ENCODE measurements around the gene SPRR5. TPM values are rescaled to one million over a fixed set of nuclear protein-coding genes. Genes with fewer than 3 reads are reported as not detected.
A peak's percentile ranks its signal among the peaks of the same experiment; 100 is the strongest.

Gene SPRR5
- total RNA-seq, 1 donor from 2014 or later, result not detected

DNA sequence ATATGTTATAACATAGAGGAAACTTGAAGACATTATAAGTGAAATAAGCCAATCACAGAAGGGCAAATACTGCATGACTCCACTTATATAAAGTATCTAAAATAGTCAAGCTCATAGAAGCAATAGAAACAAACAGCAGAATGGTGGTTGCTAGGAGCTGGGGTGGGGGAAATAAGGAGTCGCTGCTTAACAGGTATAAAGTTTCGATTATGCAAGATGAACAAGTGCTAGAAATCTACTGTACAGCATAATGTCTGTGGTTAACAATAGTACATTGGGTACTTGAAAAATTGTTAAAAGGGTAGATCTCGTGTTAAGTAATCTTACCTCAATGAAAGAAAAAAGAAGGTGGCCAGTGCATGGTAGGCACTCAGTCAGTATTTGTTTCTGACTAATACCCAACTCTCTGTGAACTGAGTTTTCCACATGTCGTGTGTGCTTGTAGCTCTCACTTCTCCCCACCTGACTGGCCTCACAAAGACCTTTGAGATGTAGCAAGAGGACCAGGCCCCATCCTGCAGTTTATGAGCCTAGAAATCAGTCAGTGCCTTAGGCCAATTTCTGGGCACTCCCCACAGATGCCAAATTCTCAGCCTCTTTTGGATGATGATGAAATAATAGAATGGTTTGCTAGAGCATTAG lies 14.7 kb upstream of the SPRR5 start:
- TF ChIP-seq CTCF (IDR thresholded peaks at IDR 0.05; ENCODE audit: insufficient read depth, low read length, severe bottlenecking), result no peak
- peak; percentile 96 for FAIRE-seq
- Histone ChIP-seq H3K4me3 (ENCODE audit: low read depth, low read length) (no peak overlapping the region), H3K36me3 (ENCODE audit: control insufficient read depth, insufficient read depth, low read length) (no peaks in the 10 kb centered on the region), H3K27me3 (ENCODE audit: control insufficient read depth, insufficient read depth, low read length) (no peaks in the 10 kb centered on the region)
- peak; percentile 78 for DNase-seq (ENCODE audit: low read depth)

DNA sequence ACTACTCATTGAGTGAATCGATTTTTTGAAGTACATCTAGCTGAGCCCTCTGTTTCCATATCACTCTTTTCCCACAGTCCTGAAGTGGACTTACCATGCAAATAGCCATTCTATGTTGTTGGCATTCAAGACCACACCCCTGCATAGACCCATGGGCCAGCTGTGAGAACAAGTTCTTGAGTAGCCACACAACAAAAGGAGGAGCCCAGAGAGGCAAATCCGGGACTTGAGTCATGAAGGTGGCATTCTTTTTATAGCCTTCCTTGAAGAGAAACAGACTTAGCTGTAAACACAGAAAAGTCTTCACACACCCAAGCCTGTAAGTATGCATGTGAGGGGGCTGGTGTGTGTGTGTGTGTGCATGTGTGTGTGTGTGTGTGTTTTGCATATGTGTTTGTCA lies 13.8 kb upstream of the SPRR5 start:
- Histone ChIP-seq H3K36me3 (ENCODE audit: control insufficient read depth, insufficient read depth, low read length) (no peaks in the 10 kb centered on the region), H3K27me3 (ENCODE audit: control insufficient read depth, insufficient read depth, low read length) (no peaks in the 10 kb centered on the region), H3K4me3 (ENCODE audit: low read depth, low read length) (no peak overlapping the region)
- peak; percentile 62 for DNase-seq (ENCODE audit: low read depth)
- no peak for TF ChIP-seq CTCF (IDR thresholded peaks at IDR 0.05; ENCODE audit: insufficient read depth, low read length, severe bottlenecking)
- no peak for FAIRE-seq

DNA sequence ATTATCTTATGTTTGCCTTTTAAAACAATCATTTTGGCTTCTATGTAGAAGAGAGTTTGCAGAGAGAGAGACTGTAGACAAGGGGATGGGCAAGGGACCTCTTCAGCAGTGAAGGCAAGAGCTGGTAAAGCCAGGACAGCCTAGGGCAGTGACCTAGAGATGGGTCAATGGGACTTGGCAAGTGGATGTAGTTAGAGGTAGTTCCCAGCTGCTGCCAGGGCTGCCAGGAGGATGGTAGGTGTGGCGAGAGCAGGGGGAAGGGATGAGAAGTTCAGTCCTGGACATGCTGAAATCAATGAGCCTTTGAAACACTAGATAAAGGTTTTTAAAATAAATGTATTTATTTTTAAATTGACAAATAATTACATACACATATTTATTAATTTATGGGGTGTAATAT lies 6.4 kb upstream of the SPRR5 start:
- DNase-seq (ENCODE audit: low read depth), result no peak
- Histone ChIP-seq H3K36me3 (ENCODE audit: control insufficient read depth, insufficient read depth, low read length) (no peaks in the 10 kb centered on the region), H3K27me3 (ENCODE audit: control insufficient read depth, insufficient read depth, low read length) (no peaks in the 10 kb centered on the region), H3K4me3 (ENCODE audit: low read depth, low read length) (no peak overlapping the region)
- TF ChIP-seq CTCF (IDR thresholded peaks at IDR 0.05; ENCODE audit: insufficient read depth, low read length, severe bottlenecking), result no peak
- FAIRE-seq, result no peak

GRCh38 chr1:152941037-152941711 lies 5.8 kb upstream of the SPRR5 start:
- no peaks in the 10 kb centered on the region for H3K36me3 ChIP-seq (ENCODE audit: control insufficient read depth, insufficient read depth, low read length)
- DNase-seq (ENCODE audit: low read depth), result peak; percentile 94
- FAIRE-seq, result peak; percentile 97
- peak; percentile 36 for TF ChIP-seq CTCF (IDR thresholded peaks at IDR 0.05; ENCODE audit: insufficient read depth, low read length, severe bottlenecking)
- no peak overlapping the region for H3K4me3 ChIP-seq (ENCODE audit: low read depth, low read length)
- no peaks in the 10 kb centered on the region for H3K27me3 ChIP-seq (ENCODE audit: control insufficient read depth, insufficient read depth, low read length)

- TF ChIP-seq CTCF (IDR thresholded peaks at IDR 0.05; ENCODE audit: insufficient read depth, low read length, severe bottlenecking), result no peak
- FAIRE-seq (no peak), DNase-seq (ENCODE audit: low read depth) (no peak)
- no peaks in the 10 kb centered on the region for H3K27me3 ChIP-seq (ENCODE audit: control insufficient read depth, insufficient read depth, low read length)
- H3K36me3 ChIP-seq (ENCODE audit: control insufficient read depth, insufficient read depth, low read length), result no peaks in the 10 kb centered on the region
- H3K4me3 ChIP-seq (ENCODE audit: low read depth, low read length), result no peak overlapping the region
Observed at GRCh38 chr1:152942161-152942560, 4.8 kb upstream of the SPRR5 start.

Measured in bronchial epithelial cell (primary cell).